Thyroid gland (tissue), 4 donors: ENCODE measurements around the gene RCVRN.

ENCODE experiments used
- POLR2A ChIP-seq, 2 donors: fragments of 450-650 bp; IDR thresholded peaks; one replicate each; pipeline ENCODE4 v1.6.1; 2017; ENCODE audit warnings: antibody characterized with exemption in 2 of 2, mild to moderate bottlenecking in 2 of 2, moderate library complexity in 1 of 2
- TF ChIP-seq, protein P1 (sequence below), 6 experiments: fragments of 200-600 bp in 3 of 6; fragments of 450-650 bp in 3 of 6; sonication (generic) in 3 of 6; IDR thresholded peaks; one replicate each; pipeline ENCODE4 v1.5.1; 2016 to 2019; ENCODE audit warnings: antibody characterized with exemption in 6 of 6, mild to moderate bottlenecking in 2 of 6, inconsistent platforms in 1 of 6, moderate library complexity in 1 of 6

DNA sequence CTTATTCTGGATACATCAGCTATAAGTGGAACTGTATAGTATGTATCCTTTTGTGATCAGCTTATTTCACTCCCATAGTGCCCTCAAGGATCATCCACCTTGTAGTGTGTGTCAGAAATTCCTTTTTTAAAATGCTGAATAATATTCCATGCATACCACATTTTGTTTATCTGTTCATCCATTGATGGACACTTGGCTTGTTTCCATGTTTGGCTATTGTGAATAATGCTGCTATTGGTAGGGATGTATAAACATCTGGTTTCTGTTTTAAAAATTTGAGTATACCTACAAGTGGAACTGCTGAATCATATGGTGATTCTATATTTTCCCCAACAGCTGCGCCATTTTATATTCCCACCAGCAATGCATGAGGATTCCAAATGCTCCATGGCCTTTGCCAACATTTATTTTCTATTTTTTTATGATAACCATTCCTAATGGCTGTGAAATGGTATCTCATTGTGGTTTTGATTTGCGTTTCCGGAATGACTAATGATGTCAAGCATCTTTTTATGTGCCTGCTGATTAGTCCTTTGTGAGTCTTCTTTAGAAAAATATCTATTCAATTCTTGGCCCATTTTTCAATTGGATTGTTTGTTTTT is 11.6 kb downstream of the RCVRN start:
- TF ChIP-seq, protein P1, sequence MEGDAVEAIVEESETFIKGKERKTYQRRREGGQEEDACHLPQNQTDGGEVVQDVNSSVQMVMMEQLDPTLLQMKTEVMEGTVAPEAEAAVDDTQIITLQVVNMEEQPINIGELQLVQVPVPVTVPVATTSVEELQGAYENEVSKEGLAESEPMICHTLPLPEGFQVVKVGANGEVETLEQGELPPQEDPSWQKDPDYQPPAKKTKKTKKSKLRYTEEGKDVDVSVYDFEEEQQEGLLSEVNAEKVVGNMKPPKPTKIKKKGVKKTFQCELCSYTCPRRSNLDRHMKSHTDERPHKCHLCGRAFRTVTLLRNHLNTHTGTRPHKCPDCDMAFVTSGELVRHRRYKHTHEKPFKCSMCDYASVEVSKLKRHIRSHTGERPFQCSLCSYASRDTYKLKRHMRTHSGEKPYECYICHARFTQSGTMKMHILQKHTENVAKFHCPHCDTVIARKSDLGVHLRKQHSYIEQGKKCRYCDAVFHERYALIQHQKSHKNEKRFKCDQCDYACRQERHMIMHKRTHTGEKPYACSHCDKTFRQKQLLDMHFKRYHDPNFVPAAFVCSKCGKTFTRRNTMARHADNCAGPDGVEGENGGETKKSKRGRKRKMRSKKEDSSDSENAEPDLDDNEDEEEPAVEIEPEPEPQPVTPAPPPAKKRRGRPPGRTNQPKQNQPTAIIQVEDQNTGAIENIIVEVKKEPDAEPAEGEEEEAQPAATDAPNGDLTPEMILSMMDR (IDR thresholded peaks at IDR 0.05), result no peak
- TF ChIP-seq POLR2A (IDR thresholded peaks at IDR 0.05), result no peak
